Neural progenitor cell (in vitro differentiated cells): ENCODE results near the gene CLEC10A.

Experiments used
- CTCF ChIP-seq: fragments of 200-600 bp; sonication (generic); IDR thresholded peaks from 2 replicates; pipeline ENCODE4 v1.5.1; 2017; ENCODE audit warnings: antibody characterized with exemption, mild to moderate bottlenecking
- EZH2 ChIP-seq: fragments of 200-600 bp; sonication (generic); IDR thresholded peaks from 2 replicates; pipeline ENCODE4 v1.6.1; 2017; ENCODE audit warnings: antibody characterized with exemption, mild to moderate bottlenecking, moderate library complexity
- EZH2phosphoT487 ChIP-seq: fragments of 200-600 bp; sonication (generic); IDR thresholded peaks from 2 replicates; pipeline ENCODE4 v1.6.1; 2017; ENCODE audit warnings: antibody characterized with exemption

GRCh38 chr17:7108560-7108925, 28.5 kb upstream of the CLEC10A start:
- TF ChIP-seq CTCF (no peak), EZH2 (no peak), EZH2phosphoT487 (no peak)
